Activated T-cell treated with anti-CD3 and anti-CD28 coated beads, Interleukin-2, amount 50 U/mL, for 4 hours (primary cell): ENCODE measurements around the gene GJC1. TPM values are rescaled to one million over a fixed set of nuclear protein-coding genes. Genes with fewer than 3 reads are reported as not detected.
A peak's percentile ranks its signal among the peaks of the same experiment; 100 is the strongest.
"Not testable (repeated sequence)": the region's sequence is repeated elsewhere in the genome, so short reads cannot be mapped to it uniquely, and the experiment has no call there.

Source experiments
- ATAC-seq, 2 donors: fragments of 200-7000 bp; cut with Tn5 transposase; one replicate each; pipeline ENCODE4 v1.10.0; 2021
- DNase-seq: peaks from one replicate; pipeline ENCODE4 v3.0.0-alpha.2; 2020
- H3K27me3 Mint-ChIP-seq: one replicate; pipeline ENCODE4 v1.8.0; 2021; ENCODE audit warnings: low read depth, mixed read lengths
- H3K36me3 Mint-ChIP-seq: one replicate; pipeline ENCODE4 v1.8.0; 2022; ENCODE audit warnings: mixed read lengths; ENCODE audit not compliant: insufficient read depth
- H3K4me1 Mint-ChIP-seq: one replicate; pipeline ENCODE4 v1.8.0; 2021; ENCODE audit warnings: low read depth, mixed read lengths
- H3K4me3 Mint-ChIP-seq: one replicate; pipeline ENCODE4 v1.8.0; 2021; ENCODE audit warnings: mild to moderate bottlenecking, moderate library complexity, mixed read lengths
- H3K9me3 Mint-ChIP-seq: one replicate; pipeline ENCODE4 v1.8.0; 2021; ENCODE audit warnings: mixed read lengths
- total RNA-seq, 3 donors: library from RNA; stranded (reverse); gene quantifications; one replicate each; pipeline ENCODE4 v1.2.1, GENCODE V29; 2021

The GJC1 gene
- total RNA-seq, 3 donors from 2014 or later = 3.0 to 4.6 (median 3.8) TPM

DNA sequence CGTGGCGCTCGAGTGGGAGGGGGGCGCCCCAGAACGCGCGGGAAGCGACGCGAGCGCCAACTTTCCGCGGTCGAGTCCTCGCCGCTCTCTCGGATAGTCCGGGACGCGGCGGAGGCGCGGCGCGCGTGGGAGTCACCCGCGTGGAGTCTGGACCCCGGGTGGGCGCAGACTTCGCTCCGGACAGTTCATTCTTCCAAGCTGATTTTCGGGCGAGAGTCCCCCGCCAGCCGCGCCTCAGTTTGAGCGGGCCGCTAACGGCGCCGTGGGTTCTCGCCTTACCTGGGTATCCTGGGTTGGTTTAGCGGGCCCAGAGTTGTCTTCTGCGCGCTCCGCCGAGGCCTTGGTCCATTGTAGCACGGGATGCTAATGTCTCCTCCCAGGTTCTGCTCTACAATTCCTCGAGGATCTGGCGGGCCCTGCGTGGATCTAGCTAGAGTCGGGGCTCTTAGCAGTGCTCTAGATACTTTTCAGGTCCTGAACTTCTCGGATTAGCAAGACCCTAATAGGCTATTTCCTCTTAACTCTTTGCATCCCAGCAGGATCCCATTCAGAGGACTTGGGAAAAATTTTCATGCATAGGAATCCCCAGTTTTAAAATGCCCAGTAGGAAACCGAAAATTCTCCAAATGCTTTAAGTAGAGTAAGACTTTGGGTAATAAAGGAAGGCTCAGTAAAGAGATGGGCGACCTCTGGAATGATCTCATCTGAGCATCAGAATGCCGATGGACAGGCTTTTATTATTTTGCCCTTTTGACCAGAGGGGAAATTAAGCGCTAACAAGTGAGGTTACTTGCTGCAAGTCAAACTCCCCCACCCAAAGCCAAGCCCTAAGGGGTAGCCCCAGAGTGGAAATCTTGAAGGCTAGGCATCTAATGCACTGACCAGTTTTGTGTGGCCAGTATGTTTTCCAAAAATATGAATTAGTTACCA lies 537 bp upstream of the GJC1 start:
- no peaks in the 10 kb centered on the region for H3K36me3 Mint-ChIP-seq
- DNase-seq = no peak
- peak overlapping the region; percentile 75 for H3K4me3 Mint-ChIP-seq
- peaks cover 13% of the 10 kb centered on the region for H3K4me1 Mint-ChIP-seq
- H3K9me3 Mint-ChIP-seq = no peaks in the 10 kb centered on the region
- peaks cover 62% of the 10 kb centered on the region for H3K27me3 Mint-ChIP-seq
- peak; percentile 38 to 56 for ATAC-seq

DNA sequence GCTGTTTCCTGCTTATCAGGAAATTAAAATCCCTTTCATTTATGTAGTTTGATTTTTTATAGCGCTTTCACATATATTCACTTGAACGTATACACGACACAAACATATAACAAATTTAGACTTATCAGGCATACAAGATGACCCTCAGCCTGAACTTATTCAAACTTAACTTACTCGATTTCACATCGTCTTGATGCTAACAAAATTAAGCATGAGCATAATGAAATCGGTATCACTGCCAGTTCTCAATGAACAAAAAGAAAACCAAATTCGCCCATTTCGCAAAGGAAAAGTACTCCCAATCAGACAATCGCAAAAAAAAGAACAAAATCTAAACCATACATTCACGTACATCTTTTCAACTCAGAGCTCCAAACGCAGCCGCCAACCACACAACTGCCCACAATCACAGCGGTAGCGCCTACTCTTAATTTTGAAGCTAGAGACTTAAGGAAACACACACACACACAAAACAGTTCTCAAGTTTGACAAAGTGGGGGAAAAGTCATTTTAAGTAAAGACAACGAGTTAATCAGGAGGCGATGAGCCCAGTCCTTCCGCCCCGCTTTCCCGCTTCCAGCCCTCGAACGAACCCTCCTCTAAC lies 1.1 kb downstream of the GJC1 start:
- H3K4me3 Mint-ChIP-seq = peak overlapping the region; percentile 65
- H3K4me1 Mint-ChIP-seq = peaks cover 13% of the 10 kb centered on the region
- peaks cover 62% of the 10 kb centered on the region for H3K27me3 Mint-ChIP-seq
- H3K9me3 Mint-ChIP-seq = no peaks in the 10 kb centered on the region
- peak in 1 of 2 donors; percentile 7 for ATAC-seq
- no peaks in the 10 kb centered on the region for H3K36me3 Mint-ChIP-seq
- no peak for DNase-seq

DNA sequence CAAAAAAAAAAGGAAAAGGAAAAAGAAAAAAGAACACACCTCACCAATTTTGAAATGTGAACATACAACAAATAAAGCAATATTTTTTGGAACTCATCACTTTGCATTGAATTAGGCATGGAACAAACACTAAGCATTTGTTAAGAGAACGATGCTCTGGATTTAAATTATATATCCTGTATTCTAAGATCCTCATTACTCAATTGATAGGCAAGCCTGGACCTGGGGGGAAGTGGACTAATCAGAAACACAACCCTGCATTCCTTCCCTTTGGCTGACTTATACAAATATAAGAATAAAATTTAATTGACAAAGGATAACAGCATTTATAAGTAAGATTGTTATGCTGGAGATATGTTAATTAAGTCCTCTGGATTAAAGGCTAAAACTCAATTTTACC lies 2.2 kb downstream of the GJC1 start:
- Mint-ChIP-seq H3K27me3 (peaks cover 62% of the 10 kb centered on the region), H3K4me3 (no peak overlapping the region), H3K36me3 (no peaks in the 10 kb centered on the region), H3K9me3 (no peaks in the 10 kb centered on the region), H3K4me1 (peaks cover 13% of the 10 kb centered on the region)
- DNase-seq (no peak), ATAC-seq (no peak)

DNA sequence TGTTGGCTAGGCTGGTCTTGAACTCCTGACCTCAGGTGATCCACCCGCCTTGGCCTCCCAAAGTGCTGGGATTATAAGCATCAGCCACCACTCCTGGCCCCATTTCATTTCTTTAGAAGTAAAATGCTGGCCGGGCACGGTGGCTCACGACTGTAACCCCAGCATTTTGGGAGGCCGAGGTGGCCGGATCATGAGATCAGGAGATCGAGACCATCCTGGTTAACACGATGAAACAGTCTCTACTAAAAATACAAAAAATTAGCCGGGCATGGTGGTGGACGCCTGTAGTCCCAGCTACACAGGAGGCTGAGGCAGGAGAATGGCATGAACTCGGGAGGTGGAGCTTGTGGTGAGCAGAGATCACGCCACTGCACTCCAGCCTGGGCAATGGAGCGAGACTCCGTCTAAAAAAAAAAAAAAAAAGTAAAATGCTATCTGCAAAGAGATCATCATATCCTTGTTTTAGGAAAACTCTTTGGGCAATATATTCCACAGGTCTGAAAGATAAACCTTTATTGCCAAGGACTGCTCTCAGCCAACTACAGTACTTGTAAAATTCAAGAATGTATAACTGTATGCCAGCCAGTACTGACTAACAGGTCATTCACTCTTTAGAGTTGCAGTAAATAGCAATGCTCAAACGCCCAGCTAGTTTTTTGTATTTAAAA lies 3.8 kb downstream of the GJC1 start:
- Mint-ChIP-seq H3K9me3 (no peaks in the 10 kb centered on the region), H3K4me1 (peaks cover 13% of the 10 kb centered on the region), H3K36me3 (no peaks in the 10 kb centered on the region), H3K27me3 (peaks cover 49% of the 10 kb centered on the region), H3K4me3 (no peak overlapping the region)
- no peak for ATAC-seq
- no peak for DNase-seq

DNA sequence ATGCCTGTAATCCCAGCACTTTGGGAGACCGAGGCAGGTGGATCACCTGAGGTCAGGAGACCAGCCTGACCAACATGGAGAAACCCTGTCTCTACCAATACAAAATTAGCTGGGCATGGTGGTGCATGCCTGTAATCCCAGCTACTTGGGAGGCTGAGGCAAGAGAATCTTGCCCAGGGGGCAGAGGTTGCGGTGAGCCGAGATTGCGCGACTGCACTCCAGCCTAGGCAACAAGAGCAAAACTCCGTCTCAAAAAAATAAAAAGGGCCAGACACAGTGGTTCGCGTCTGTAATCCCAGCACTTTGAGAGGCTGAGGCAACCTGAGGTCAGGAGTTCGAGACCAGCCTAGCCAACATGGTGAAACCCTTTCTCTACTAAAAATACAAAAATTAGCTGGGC lies 4.9 kb downstream of the GJC1 start:
- H3K4me1 Mint-ChIP-seq, DNase-seq, H3K36me3 Mint-ChIP-seq, ATAC-seq, H3K4me3 Mint-ChIP-seq, H3K9me3 Mint-ChIP-seq: not testable (repeated sequence)
- H3K27me3 Mint-ChIP-seq = peaks cover 47% of the 10 kb centered on the region

DNA sequence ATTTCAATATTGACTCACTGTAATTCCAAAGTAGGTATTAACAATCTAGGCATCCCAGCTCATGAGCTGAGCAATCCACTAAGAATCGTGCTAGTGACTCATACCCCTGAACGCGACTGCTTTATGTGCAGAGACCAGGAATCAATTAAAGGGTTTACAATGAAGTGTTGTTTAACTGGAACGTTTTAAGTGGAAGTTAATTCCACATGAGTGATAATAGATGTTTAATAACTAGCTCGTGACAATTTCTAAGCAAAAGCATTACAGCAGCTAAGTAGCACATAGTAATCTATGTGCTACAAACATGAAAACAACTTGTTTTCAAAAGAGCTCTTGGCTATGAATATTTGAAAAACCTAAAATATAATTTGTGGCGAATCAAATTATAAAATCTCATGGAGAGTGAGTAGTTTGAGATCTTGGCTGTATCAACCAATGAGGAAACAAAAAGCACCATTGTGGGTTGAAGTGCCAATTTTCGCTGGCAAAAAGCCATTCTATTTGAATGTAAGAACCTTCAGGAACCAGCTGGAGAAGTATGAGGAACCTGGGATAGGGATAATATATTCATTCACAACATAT lies 9.4 kb downstream of the GJC1 start:
- Mint-ChIP-seq H3K4me1 (no peaks in the 10 kb centered on the region), H3K9me3 (no peaks in the 10 kb centered on the region), H3K4me3 (no peak overlapping the region), H3K36me3 (no peaks in the 10 kb centered on the region), H3K27me3 (peaks cover 33% of the 10 kb centered on the region)
- ATAC-seq (no peak), DNase-seq (no peak)

DNA sequence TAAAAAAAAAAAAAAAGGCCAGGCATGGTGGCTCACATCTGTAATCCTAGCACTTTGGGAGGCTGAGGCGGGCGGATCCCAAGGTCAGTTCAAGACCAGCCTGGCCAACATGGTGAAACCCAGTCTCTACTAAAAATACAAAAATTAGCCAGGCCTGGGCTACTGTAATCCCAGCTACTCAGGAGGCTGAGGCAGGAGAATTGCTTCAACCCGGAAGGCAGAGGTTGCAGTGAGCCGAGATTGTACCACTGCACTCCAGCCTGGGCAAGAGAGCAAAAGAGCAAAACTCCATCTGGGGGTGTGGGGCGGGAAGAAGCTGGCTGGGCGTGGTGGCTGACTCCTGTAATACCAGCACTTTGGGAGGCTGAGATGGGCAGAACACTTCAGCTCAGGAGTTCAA lies 11.6 kb downstream of the GJC1 start:
- H3K27me3 Mint-ChIP-seq = peaks cover 24% of the 10 kb centered on the region
- H3K4me3 Mint-ChIP-seq, H3K4me1 Mint-ChIP-seq, ATAC-seq, H3K9me3 Mint-ChIP-seq, DNase-seq, H3K36me3 Mint-ChIP-seq: not testable (repeated sequence)

DNA sequence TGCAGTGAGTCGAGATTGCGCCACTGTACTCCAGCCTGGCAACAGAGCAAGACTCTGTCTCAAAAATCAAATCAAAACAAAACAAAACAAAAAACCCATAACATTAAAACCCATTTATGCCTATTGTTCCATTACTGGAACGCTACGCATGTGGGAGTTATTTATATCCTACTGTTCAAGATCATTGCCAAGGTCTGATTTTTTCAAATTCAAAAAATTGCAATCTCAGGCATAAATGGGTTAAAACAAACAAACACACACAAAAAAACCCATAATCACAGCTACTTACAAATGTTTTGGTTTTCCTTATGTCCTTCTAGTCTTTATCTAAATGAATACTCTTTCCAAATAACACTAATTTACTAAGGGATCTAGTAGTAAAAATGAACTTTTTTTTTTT lies 17.8 kb downstream of the GJC1 start:
- Mint-ChIP-seq H3K9me3 (no peaks in the 10 kb centered on the region), H3K36me3 (no peaks in the 10 kb centered on the region), H3K27me3 (peaks cover 11% of the 10 kb centered on the region), H3K4me3 (no peak overlapping the region), H3K4me1 (no peaks in the 10 kb centered on the region)
- ATAC-seq (no peak), DNase-seq (no peak)

DNA sequence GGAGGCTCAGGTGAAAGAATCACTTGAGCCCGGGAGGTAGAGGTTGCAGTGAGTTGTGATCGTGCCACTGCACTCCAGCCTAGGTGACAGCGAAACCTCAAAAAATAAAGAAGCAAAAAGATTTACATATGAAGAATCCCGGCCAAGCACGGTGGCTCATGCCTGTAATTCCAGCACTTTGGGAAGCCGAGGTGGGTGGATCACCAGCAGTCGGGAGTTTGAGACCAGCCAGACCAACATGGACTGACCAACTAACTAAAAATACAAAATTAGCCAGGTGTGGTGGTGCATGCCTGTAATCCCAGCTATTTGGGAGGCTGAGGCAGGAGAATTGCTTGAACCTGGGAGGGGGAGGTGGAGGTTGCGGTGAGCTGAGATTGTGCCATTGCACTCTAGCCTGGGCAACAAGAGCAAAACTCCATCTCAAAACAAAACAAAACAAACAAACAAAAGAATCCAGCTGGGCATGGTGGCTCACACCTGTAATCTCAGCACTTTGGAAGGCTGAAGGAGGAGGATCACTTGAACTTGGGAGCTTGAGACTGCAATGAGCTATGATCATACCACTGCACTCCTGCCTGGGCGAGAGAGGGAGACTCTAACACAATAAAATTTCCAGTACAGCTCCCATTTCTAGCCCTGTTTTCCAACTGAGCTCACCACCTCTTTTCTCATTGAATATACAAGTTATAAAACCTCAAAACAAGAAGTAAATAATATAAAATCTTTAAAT lies 21.3 kb downstream of the GJC1 start:
- DNase-seq, H3K36me3 Mint-ChIP-seq, H3K4me3 Mint-ChIP-seq, ATAC-seq, H3K9me3 Mint-ChIP-seq, H3K4me1 Mint-ChIP-seq: not testable (repeated sequence)
- peaks cover 11% of the 10 kb centered on the region for H3K27me3 Mint-ChIP-seq

DNA sequence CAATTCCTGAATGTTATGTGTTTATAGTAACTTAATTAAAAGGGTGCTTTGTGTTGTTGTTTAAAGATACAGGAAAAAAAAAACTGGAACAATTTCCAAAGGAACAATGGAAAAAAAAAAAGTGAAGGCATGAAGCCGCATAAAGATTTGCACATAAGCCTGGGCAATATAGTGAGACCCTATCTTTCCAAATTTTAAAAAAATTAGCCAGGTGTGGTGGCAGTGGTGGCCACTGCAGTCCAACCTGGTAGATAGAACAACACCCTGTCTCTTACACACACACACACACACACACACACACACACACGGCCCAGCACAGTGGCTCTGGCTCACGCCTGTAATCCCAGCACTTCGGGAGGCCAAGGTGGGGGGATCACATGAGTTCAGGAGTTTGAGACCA lies 21.9 kb downstream of the GJC1 start:
- no peak for DNase-seq
- ATAC-seq = no peak
- H3K36me3 Mint-ChIP-seq = no peaks in the 10 kb centered on the region
- H3K4me3 Mint-ChIP-seq = no peak overlapping the region
- no peaks in the 10 kb centered on the region for H3K4me1 Mint-ChIP-seq
- H3K9me3 Mint-ChIP-seq = no peaks in the 10 kb centered on the region
- H3K27me3 Mint-ChIP-seq = peaks cover 8% of the 10 kb centered on the region

DNA sequence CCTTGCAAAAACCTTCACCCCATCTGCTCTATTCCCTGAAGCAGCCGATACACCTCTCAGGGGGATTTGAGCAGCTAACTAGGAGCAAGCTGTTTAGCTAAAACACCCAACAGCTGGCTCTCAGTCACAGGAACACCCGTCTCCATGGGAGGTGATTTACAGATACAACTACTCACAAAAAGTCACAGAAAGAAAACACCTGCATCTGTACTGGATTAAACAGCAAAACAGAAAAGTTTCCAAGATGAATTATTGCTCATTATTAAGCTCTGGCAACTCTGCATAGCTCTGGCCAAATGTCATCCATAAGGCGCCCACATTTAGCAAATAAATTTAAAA lies 22.3 kb downstream of the GJC1 start:
- ATAC-seq (no peak), DNase-seq (no peak)
- Mint-ChIP-seq H3K27me3 (peaks cover 8% of the 10 kb centered on the region), H3K9me3 (no peaks in the 10 kb centered on the region), H3K4me3 (no peak overlapping the region), H3K36me3 (no peaks in the 10 kb centered on the region), H3K4me1 (no peaks in the 10 kb centered on the region)

DNA sequence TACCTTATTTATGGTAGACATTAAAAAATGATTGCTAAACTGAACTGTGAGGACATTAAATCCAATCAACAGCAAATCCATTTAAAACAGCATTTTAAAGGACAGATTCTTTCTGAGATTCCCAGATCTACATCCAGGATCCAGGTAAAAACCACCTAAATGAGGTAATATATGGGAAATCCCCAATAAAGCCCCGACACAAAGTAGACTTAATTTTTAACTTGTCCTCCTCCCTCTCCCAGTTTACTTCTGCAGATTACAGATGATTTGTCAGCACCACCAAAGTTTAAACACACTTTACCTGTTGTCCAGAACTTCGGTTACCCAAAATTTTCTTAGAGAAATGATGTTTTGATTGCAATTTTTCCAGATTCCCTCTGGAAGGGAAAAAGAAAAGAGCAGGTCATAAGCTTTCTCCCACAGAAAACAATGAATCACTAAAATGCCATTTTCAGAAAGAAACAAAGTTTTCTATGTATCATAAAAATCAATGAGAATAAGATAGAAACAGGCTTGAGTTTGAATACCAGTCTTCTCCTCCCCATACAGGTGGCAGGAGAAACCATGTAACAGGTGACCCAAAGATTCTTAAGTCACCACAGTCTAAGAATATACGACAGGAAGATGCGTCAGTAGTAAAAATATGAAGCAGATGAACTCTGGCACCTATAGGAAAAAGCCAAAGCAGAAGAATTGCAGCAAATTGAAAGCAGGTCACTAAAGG lies 22.8 kb downstream of the GJC1 start:
- Mint-ChIP-seq H3K4me3 (no peak overlapping the region), H3K27me3 (peaks cover 8% of the 10 kb centered on the region), H3K4me1 (no peaks in the 10 kb centered on the region), H3K9me3 (no peaks in the 10 kb centered on the region), H3K36me3 (no peaks in the 10 kb centered on the region)
- DNase-seq (no peak), ATAC-seq (no peak)

DNA sequence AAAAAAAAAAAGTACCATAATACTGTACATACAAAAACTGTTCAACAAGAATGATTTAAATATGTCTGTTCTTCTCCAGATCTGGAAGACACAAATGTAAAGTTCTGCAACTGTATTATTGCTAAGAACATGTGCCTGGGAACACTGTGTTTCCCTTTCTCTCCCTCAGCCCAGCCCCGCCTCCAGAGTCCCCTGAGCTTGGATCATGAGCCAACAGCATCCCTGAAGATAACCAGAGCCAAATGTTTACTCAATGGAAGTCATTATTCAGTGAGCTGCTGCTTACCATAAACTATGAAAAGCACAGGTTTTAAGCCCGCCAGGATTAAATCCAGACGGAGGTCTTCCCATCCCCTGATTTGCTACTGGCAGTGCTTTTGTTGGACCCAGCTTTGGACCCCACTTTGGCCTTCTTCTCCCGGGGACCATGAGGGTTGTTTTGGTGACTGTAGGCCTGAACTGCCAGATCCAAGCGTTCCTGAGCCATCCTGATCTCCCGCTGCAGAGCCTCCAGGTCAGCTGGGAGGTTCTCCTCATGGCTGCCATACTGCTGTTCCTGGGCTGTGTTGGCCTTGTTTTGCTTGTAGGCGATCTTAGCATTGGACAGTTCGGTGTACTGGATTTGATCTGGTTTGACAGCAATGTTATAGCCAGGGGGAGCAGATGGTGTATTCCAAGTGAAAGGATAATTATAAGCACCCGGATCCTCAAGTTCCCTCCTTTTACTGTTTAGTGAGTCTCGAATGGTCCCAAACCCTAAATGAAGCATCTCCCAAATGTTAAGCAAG lies 25.6 kb downstream of the GJC1 start:
- Mint-ChIP-seq H3K4me1 (no peaks in the 10 kb centered on the region), H3K27me3 (peaks cover 3% of the 10 kb centered on the region), H3K9me3 (no peaks in the 10 kb centered on the region), H3K36me3 (no peaks in the 10 kb centered on the region), H3K4me3 (no peak overlapping the region)
- ATAC-seq (no peak), DNase-seq (no peak)
